HG03025 (cell line): Measurements from ENCODE around the gene NISCH.

Experiments used
- ATAC-seq: cut with Tn5 transposase; IDR thresholded peaks from one replicate; pipeline ENCODE4 v1.9.1; 2021; ENCODE audit warnings: mild to moderate bottlenecking, moderate library complexity; ENCODE audit not compliant: unreplicated experiment, low FRiP score

The NISCH gene

GRCh38 chr3:52434491-52435115 lies 20.8 kb upstream of the NISCH start:
- no peak for ATAC-seq

- no peak for ATAC-seq
Observed at GRCh38 chr3:52435246-52436101, 19.9 kb upstream of the NISCH start.

- ATAC-seq, result no peak
Observed at GRCh38 chr3:52436500-52437149, 18.8 kb upstream of the NISCH start.

- no peak for ATAC-seq
Observed at GRCh38 chr3:52437326-52438103, 17.9 kb upstream of the NISCH start.

GRCh38 chr3:52438104-52438376 lies 17.4 kb upstream of the NISCH start:
- no peak for ATAC-seq

GRCh38 chr3:52438579-52439425 lies 16.6 kb upstream of the NISCH start:
- no peak for ATAC-seq

- no peak for ATAC-seq
Observed at GRCh38 chr3:52439426-52440248, 15.8 kb upstream of the NISCH start.

- ATAC-seq, result no peak
Observed at GRCh38 chr3:52440249-52440551, 15.2 kb upstream of the NISCH start.

- ATAC-seq, result no peak
Observed at GRCh38 chr3:52440671-52441070, 14.7 kb upstream of the NISCH start.

GRCh38 chr3:52441091-52441771 lies 14.2 kb upstream of the NISCH start:
- ATAC-seq, result no peak

- no peak for ATAC-seq
Observed at GRCh38 chr3:52441772-52442332, 13.6 kb upstream of the NISCH start.

GRCh38 chr3:52442409-52443267 lies 12.8 kb upstream of the NISCH start:
- no peak for ATAC-seq

GRCh38 chr3:52443268-52443610 lies 12.2 kb upstream of the NISCH start:
- no peak for ATAC-seq

GRCh38 chr3:52443791-52444687 lies 11.4 kb upstream of the NISCH start:
- ATAC-seq, result no peak

- ATAC-seq, result peak; percentile 53
Observed at GRCh38 chr3:52444860-52445793, 10.3 kb upstream of the NISCH start, which contains the start of gene SEMA3G. Gene SEMA3G, minus strand, starts transcription at chr3:52445103. Its CDS starts 76 bp downstream, at chr3:52445027.

GRCh38 chr3:52446042-52446441 lies 9.4 kb upstream of the NISCH start:
- ATAC-seq, result no peak
